HS-5 (cell line): ENCODE measurements around the gene LARP4B.

Experiments used
- DNase-seq: peaks from one replicate; pipeline ENCODE4 v3.0.0-alpha.2; 2012; ENCODE audit warnings: low read depth

Gene LARP4B

GRCh38 chr10:824946-825345 lies 106.6 kb downstream of the LARP4B start:
- DNase-seq, result no peak

DNA sequence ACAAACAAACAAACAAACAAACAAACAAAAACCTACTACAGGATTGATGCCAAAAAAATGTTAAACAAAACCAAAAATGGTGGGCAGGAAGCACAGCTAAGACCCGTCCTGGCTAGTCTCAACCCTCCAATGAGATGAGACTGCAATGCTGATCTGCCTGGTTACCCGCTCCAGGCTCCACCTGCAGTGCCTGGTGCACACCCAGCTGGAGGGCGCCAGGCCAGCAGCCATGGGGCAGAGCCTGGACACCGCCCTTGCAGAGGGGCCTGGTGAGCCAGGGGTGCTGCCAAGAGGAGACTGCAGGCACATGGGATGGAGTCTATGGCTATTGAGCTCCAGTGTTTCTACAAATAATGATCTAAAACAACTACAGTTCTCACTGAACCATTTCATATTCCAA lies 107.0 kb downstream of the LARP4B start:
- DNase-seq, result no peak

- DNase-seq, result no peak
Measured at GRCh38 chr10:822661-823367, 108.7 kb downstream of the LARP4B start.

GRCh38 chr10:822197-822596 lies 109.3 kb downstream of the LARP4B start:
- no peak for DNase-seq

- no peak for DNase-seq
Measured at GRCh38 chr10:821322-821721, 110.2 kb downstream of the LARP4B start.

DNA sequence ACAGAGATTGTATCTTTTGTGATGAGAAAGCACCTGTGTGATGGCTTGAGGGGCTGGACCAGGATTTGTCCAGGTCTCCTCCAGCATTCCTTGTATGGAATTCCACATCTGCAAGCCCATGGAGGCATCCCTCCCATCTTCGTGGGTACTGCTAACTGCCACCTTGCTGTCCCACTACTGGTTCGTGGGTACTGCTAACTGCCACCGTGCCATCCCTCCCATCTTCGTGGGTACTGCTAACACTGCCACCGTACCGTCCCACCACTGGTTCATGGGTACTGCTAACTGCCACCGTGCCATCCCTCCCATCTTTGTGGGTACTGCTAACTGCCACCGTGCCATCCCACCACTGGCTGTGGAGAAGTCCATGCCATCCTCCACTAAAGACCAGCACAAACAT lies 111.7 kb downstream of the LARP4B start:
- no peak for DNase-seq

DNA sequence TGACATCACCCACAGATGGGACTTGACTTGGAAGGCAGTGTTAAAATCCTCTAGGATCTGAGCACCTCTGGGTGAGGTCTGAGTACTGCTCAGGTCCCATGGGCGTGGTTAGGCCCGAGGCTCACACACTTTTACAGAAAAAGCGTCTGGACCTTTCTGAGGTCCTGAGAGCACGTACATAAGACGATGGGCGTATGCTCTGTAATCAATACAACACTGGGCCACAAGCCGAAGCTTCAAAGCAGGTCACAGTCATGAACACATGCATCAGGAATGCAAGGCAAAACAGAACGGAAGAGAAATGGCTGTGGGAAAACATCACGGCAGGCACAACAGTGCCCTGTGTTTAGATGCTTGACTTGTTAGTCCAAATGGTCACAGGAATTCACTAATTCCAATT lies 112.2 kb downstream of the LARP4B start:
- DNase-seq, result no peak

DNA sequence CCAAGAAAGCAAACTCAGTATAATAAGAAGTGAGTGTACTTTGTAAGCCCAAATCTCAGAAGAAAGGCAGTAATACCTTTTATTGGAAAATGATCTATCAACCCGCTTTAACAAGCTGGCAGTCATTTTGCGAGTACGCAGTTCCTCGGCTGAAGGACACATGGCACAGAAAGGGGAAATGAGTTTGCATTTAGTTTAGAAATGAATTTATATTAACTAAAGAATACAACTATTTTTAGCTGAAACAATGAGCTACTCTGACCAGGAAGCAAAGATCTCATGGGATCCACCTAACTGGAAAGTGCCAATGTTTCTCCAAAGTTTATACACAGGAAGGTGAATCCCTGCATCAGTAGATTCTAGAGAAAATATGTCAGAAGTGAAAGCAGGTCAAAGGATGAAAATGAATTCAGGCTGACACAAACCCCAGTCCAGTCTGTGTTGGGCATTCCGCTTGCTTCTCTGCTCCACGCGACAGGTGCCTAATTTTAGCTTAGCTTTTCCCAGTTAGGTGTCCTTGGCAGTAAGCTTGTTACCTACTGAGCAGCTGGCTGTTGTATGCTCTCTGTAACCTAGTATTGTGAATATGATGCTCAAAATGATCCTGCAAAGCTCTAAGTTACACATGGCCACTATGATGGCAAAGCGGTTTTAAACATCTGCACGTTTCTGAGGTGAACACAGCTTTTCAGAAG lies 112.8 kb downstream of the LARP4B start:
- no peak for DNase-seq

GRCh38 chr10:818010-818409 lies 113.5 kb downstream of the LARP4B start:
- DNase-seq, result no peak

DNA sequence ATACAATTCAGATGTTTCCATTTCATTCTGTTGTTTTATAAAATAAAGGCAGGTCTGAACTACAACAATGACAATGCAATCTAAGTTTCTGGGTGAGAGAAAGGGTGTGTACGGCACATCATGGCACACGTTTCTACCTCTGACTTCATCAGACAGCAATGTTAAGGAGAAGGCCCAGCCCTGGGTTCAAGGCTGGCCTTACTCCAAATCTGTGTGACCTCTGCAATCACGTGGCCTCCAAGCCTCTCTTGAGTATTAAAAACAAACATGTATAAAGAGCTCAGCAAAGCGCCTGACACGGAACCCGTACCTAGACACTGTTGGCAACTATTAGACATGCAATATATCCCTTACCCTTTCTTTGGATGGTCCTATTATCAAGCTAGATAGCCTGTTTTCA lies 114.1 kb downstream of the LARP4B start:
- DNase-seq, result no peak

DNA sequence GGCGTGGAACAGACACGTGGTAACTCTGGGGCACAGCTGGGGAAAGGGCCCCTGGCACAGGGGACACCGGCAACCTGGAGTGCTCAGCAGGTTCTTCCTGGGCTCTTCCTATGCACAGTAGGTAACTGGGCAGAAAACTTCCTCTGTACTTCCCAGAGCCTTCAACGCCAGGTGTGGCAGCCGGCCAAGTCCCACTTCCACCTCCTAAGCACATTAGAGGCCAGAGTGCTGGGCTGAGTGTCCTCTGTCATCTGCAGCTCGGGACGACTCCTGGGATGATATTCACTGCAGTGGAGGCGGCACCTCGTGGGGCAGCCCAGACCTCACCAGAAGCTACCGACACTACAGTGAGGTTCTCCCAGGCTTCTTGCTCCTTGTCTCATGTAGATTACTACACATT lies 114.5 kb downstream of the LARP4B start:
- DNase-seq, result no peak

DNA sequence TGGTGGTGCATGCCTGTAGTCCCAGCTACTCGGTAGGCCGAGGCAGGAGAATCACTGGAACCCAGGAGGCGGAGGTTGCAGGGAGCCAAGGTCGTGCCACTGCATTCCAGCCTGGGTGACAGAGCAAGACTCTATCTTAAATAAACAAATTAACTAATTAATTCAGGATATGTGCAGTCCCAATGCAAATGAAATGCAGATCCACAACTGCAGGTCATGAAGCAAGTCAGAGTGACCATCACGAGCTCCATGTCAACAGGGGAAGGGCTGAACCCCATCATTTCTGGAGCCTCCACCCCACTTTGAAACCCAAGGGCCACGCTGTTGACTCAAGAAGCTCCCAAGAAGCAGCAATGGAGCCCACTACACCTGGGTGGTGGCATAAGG lies 115.4 kb downstream of the LARP4B start:
- DNase-seq, result no peak

DNA sequence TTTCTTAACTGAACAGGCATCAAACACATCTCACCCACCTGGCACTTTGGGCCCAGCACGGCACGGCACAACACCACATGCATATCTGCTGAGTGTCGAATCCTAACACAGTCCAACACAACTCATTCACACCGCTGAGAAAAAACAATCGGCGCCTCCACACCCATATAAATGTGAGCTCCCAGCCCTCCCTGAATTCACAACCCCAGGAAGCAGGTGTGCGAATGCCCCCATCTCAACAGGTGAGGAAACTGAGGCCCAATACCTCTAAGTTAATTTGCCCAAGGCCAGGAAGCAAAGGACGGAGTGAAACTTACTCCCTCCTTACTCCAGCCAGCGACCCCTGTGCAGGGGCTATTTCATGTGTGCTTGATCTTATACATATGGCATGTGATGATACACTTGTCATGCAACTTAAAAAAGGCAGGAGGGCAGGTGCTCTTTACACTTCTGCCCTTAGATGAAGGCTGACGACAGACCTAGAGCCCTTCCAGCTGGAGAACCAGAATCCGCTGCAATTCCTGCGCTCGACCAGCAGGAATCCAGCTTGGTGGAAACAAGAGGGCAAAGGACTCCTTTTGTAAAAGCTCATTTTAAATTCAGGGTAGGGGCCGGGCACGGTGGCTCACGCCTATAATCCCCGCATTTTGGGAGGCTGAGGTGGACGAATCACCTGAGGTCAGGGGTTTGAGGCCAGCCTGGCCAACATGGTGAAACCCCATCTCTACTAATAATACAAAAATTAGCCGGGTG lies 116.0 kb downstream of the LARP4B start:
- no peak for DNase-seq

- no peak for DNase-seq
Measured at GRCh38 chr10:814536-815302, 116.8 kb downstream of the LARP4B start.

GRCh38 chr10:813286-813685 lies 118.2 kb downstream of the LARP4B start:
- DNase-seq, result no peak

DNA sequence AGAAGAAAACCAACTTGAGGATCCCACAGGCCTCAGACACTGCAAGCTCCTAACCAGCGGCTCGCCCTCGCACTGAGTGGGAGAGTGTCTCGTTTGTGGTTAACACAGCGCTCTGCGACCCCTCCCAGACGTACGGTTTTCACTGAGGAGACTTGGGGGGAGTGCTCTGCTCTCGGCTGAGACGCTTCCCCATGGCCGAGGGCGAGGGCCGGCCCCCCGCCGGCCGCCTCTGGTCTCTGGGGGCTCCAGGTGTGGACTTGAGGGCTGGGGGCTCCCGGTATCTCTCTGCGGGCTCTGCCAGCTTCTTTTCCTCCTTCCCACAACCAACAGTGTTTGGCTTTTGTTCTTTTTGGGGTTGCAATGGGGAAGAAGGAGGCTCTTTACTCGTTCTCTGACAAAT lies 118.7 kb downstream of the LARP4B start:
- DNase-seq, result no peak

DNA sequence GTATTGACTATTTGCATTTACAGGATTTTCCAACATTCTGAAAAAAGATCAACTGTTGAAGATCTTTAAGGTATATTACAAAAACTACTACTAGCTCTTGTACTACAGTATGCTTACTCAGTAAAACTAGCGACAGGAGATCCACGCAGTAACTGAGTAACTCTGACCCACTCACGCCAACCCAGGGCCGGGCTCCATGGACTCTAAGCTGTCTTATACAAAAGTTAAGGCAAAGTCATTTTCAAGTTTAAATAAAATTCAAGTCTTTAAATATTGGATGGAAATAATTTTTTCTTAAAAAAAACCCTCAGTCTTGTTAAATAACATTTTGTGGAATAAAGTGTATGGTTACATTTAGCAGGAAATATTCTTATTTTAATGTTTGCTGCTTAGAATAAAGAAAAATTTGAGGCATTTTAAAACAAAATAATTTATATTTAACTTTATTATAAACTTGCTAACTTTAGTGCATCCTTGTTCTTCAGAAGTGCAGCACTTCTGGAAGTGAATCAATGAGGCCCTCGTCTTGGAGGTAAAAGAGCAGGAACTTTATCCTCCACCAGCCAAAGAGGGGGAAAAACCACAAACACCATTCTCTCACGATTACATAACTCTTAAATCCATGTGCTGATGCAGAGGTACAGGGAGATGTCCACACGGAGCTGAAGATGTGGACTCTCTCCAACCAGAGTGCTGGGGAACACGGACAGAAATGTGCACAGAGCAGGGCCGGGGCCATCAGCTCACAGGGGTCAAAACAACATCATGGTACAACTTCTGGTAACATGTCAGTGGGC lies 119.9 kb downstream of the LARP4B start:
- no peak for DNase-seq

DNA sequence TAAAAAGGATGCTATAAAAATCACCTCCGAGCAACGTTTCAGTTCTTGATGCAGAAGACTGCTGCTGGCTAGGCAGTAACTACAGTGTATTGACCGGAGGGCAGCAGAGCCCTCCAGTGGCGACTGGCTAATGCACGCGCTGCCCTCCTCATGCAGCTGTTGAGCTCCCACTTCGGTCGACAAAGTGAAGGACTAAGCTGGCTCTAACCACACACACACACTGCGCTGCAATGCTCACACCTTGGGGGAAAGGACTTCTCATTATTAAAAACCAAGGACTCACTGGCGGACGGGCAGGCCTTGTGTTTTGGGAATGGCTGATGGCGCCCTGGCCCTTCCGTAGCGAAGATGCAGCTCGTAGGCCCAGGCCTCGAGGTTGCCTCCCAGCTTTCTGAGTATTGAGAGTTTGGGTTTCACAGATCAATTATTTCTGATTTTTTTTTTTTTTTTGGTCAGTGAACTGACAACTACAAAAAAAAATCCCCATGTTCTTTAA lies 121.1 kb downstream of the LARP4B start:
- no peak for DNase-seq

GRCh38 chr10:809671-810350 lies 121.7 kb downstream of the LARP4B start:
- no peak for DNase-seq

GRCh38 chr10:807958-808353 lies 123.5 kb downstream of the LARP4B start:
- DNase-seq, result no peak
